Pons (tissue), 1 donor: ENCODE results near the gene FANCE.
A peak's percentile ranks its signal among the peaks of the same experiment; 100 is the strongest.

ENCODE experiments used
- DNase-seq: peaks from one replicate; pipeline ENCODE4 v3.0.0-alpha.2; 2016; ENCODE audit warnings: low spot score

Gene FANCE

DNA sequence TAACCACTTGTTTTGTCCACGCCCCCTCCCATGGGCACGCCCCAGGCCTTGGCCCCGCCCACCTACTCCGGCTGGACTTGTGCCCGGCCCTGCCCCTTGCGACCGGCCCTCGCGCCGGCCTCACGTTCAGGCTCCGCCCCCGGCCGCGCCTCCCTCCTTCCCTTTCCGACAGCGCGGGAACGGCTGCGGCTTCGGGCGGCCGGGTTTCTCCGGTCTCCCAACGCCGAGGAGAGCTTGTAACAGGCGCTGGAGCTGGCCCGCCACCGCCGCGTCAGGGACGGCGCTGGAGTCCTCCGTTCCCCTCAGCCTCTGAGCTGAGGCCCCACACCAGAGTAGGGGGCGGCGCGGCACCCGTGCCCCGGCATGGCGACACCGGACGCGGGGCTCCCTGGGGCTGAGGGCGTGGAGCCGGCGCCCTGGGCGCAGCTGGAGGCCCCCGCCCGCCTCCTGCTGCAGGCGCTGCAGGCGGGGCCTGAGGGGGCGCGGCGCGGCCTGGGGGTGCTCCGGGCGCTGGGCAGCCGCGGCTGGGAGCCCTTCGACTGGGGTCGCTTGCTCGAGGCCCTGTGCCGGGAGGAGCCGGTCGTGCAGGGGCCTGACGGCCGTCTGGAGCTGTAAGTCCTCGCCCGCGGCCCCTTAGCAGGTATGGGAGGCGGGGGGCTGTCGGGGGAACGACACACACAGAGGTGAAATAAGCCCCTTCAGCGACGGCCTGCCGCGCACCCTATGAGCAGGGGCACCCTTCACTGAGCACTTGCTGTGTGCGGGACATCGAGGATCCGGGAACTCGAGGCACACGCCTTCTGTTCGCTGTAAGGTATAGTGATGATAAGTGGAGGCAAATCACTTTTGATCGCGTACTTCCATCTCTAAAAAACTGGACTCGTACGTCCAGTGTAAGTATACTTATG lies at the start of gene FANCE:
TSS of gene FANCE (plus strand) at position 156 of the 908 bp plus-strand sequence. CDS start at position 364, 208 bp downstream.
- peak; percentile 87 for DNase-seq

DNA sequence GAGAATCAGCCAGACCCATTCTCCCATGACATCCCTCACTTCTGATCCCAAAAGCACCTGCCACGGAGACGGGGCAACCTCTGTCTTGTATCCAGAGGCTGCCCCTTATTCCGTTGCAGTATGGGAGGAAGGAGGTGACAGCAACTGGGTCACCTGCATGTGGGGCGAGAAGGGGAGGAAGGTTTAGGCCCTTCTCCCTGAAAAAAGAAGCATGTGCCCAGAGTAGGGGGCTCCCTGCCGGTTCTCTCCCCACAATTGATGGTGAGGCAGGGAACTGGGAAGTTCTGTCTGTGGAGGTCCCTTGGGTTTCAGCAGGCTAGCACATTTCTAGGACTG lies 49.3 kb upstream of the FANCE start:
- no peak for DNase-seq

DNA sequence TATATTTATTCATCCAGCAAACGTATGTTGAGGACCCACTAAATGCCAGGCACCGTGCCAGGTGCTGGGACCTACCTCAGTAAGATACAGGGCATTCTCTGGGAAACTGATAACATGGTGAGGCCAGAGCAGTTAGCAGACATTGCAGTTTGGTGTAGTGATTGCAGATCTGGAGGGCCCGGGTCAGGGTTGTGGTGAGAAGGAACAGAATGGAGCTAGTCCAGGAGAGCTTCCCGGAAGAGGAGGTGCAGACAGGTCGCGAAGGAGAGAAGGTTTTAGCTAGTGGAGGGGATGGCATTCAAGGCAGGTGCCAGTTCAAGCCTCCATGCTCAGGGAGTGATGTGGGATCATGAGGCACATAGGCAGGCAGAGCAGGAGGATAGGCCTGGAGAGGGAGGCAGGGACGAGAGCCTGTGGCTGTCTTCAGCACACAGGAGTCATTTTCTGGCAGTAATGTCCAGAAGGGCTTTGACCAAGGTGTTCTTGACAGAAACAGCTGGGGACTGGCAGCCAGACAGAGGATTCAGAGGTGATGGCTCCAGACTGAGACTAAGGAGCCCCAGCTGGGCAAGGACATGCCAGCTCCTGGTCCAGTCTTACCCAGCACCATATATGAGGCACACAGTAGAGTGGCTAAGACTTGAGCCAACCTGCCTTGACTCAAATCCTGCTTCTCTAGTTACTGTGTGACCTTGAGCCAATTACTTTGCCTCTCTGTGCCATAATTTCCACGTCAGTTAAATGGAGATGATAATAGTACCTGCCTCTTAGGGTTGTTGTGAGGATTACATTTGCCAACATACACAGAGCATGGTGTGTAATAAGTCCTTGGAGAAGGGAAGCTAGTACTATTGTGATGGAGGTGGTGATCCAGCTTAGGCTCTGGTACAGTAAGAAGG lies 48.3 kb upstream of the FANCE start:
- DNase-seq: no peak

DNA sequence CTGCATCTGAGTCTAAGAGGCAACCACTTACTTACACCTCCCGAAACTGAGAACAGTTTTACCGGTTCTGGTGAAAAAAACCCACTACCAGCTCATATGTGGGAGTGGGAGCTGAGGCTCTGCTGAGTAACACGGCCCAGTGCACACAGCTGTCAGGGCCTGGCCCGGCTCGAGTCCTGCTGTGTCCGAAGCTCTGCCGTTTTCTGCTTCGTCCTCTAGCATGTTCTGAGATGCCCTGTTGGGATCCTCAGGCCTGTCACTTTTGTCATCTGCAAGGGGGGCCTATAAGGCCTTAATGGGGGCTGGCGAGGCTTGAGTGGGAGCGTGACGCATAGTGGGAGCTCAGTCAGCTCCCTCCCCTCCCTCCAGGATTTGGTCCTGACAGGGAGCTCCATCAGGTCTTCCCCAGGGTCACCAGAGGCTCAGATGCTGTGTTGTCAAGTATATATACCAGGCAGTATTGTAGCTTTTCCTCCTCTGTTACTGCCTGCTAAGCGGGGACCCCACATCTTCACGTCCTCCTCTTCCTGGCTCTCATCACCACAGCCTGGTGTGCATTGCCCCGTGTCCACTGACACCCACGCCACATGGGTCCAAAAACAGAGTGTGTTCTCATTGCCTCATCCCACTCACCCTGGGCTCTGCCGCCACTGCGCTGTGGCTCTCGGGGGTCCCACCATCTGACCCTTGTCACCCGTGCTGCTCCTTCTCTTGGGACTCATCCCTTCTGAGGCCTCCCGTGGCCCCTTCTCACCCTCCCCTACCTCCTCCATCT lies 45.2 kb upstream of the FANCE start:
- DNase-seq: no peak

- DNase-seq: no peak
Measured at GRCh38 chr6:35409245-35409644, 42.9 kb upstream of the FANCE start.

- no peak for DNase-seq
Measured at GRCh38 chr6:35410131-35410530, 42.0 kb upstream of the FANCE start.

GRCh38 chr6:35411066-35411465 lies 41.1 kb upstream of the FANCE start:
- DNase-seq: no peak

- DNase-seq: no peak
Measured at GRCh38 chr6:35412102-35412501, 40.0 kb upstream of the FANCE start.

DNA sequence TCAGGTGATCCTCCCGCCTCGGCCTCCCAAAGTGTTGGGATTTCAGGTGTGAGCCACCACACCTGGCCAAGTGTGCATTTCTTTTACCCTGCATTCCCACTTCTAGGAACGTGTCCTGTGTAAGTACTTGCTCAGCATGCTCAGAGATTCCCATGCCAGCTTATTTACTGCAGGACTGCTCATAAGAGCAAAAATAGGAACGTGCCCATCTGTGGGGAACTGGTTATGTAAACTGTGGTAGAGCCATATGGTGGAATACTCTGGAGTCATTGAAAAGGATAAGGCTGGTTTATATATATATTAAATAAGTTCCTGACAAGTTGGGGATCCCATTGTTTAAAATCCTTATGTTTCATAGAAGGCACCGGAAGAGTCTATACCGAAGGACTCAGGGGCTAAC lies 38.2 kb upstream of the FANCE start:
- no peak for DNase-seq

GRCh38 chr6:35415065-35415891 lies 36.9 kb upstream of the FANCE start:
- DNase-seq: peak; percentile 97

DNA sequence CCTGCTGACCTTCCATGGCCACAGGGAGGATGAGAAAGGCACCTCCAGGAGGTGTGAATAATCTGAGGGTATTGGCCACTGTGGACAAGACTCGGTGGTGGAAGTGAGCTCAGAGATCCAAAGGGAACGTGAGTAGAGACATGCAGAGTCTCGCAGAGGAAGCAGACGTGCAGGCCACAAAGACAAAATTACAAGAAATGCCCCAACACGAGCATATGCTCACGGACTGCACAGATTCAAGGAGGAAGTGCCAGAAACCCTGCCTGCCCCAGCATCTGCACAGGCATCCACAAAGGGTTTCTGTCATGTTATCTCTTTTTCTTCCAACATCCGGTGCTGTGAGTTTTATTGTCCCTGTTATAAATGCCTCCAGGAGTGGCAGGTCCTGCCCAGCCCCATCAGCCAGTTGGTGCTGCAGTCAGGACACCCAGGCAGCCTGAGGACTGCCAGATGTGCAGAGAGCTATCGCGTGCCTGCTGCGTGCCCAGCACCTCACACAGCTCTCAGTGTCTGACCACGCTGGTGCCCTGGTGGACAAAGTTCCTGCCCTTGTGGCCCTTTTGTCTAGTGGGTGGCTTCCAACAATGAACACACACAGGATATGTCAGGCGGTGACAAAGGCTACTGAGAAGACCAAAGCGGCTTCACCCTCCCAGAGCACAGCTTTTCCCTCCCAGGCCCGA lies 34.0 kb upstream of the FANCE start:
- DNase-seq: peak; percentile 80

GRCh38 chr6:35419417-35419816 lies 32.7 kb upstream of the FANCE start:
- peak; percentile 17 for DNase-seq

DNA sequence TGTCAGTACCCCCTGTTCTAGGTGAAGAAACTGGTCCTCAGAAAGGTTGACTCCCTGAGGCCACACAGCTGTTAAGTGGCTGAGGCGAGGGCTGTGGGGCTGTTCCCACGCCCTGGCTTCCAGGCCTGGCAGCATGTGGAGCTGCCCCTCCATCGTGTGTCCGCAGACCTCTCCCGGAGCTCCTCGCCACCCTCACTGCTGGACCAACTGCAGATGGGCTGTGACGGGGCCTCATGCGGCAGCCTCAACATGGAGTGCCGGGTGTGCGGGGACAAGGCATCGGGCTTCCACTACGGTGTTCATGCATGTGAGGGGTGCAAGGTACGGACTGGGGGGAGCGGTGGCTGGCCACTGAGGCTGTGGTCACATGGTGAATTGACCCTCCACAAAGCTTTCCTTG lies 32.2 kb upstream of the FANCE start:
- no peak for DNase-seq

- no peak for DNase-seq
Measured at GRCh38 chr6:35425284-35425683, 26.9 kb upstream of the FANCE start.

- DNase-seq: peak; percentile 48
Measured at GRCh38 chr6:35426074-35426473, 26.1 kb upstream of the FANCE start.

- DNase-seq: no peak
Measured at GRCh38 chr6:35427435-35427834, 24.7 kb upstream of the FANCE start.

- DNase-seq: no peak
Measured at GRCh38 chr6:35427851-35428321, 24.3 kb upstream of the FANCE start.

- DNase-seq: no peak
Measured at GRCh38 chr6:35428421-35429149, 23.6 kb upstream of the FANCE start.

DNA sequence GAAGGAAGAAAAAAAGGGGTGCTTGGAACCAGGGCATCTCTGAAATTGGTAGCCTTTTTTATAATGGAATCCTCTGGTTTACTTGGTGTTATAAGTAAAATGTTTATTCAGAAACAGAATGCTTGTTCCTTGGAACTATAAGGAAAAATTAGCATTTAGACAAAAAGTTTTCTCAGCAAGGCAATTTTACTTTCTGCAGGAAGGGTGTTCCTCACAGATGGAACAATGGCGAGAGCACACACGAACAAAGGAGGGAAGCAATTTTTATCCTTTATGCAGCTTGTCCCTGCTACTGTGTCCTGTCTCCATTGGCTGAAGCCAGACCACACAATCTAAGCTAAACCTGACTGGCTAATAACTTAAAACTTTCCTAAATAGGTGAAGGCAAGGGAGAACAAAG lies 22.7 kb upstream of the FANCE start:
- no peak for DNase-seq

DNA sequence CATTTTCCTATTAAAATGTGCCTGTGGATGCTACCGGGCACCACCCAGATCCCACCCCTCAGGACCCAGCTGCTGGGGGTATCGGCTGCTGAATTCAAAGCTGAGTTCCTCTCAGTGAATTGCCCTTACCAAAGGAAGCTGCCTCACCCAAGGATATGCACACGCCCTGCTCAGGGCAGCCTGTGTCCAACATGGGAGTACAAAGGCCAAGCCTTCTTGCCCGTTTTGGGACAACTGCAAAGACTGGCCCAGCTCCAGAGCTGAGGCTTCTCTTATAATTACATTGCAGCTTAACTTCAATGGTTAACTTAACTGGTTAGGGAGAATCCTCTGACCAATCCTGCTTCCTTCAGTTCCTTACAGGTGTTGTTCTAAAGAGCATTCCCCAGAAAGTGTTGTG lies 19.8 kb upstream of the FANCE start:
- no peak for DNase-seq
